Upper lobe of left lung (tissue), 6 donors: ENCODE results near the gene MPHOSPH8. TPM values are rescaled to one million over a fixed set of nuclear protein-coding genes. Genes with fewer than 3 reads are reported as not detected.

Source experiments
- ATAC-seq, 2 donors: fragments of 200-7000 bp; cut with Tn5 transposase; one replicate each; pipeline ENCODE4 v1.9.1; 2022; ENCODE audit warnings: mild to moderate bottlenecking in 2 of 2, moderate library complexity in 2 of 2; ENCODE audit not compliant: low FRiP score in 2 of 2
- DNase-seq, 2 donors: peaks; one replicate each; pipeline ENCODE4 v3.0.0-alpha.2; 2019 to 2020
- H3K27ac ChIP-seq, 4 donors: fragments of 200-600 bp; sonication (generic); one replicate each; pipeline ENCODE4 v1.5.1; 2016 to 2019
- H3K27me3 ChIP-seq, 4 donors: fragments of 200-600 bp; sonication (generic); one replicate each; pipeline ENCODE4 v1.5.1; 2017 to 2019
- H3K36me3 ChIP-seq, 4 donors: fragments of 200-600 bp; sonication (generic); one replicate each; pipeline ENCODE4 v1.5.1; 2016 to 2019
- H3K4me1 ChIP-seq, 4 donors: fragments of 200-600 bp; sonication (generic); one replicate each; pipeline ENCODE4 v1.5.1; 2018 to 2019
- H3K4me3 ChIP-seq, 4 donors: fragments of 200-600 bp; sonication (generic); one replicate each; pipeline ENCODE4 v1.5.1; 2017 to 2019; ENCODE audit warnings: mild to moderate bottlenecking in 2 of 4, moderate library complexity in 1 of 4
- H3K9me3 ChIP-seq, 4 donors: fragments of 200-600 bp; sonication (generic); one replicate each; pipeline ENCODE4 v1.5.1; 2018 to 2019
- EP300 ChIP-seq, 4 donors: sonication (generic); formaldehyde crosslinking; IDR thresholded peaks; one replicate each; pipeline ENCODE4 v1.5.1; 2017; ENCODE audit warnings: antibody characterized with exemption in 4 of 4, control low read depth in 2 of 4
- POLR2A ChIP-seq, 4 donors: fragments of 450-650 bp; IDR thresholded peaks; one replicate each; pipeline ENCODE4 v1.5.1; 2016 to 2017; ENCODE audit warnings: antibody characterized with exemption in 4 of 4, mild to moderate bottlenecking in 2 of 4
- POLR2AphosphoS5 ChIP-seq, 2 donors: sonication (generic); formaldehyde crosslinking; IDR thresholded peaks; one replicate each; pipeline ENCODE4 v1.5.1; 2017; ENCODE audit warnings: antibody characterized with exemption in 2 of 2
- WGBS, 2 donors: methylation state at CpG; one replicate each; pipeline ENCODE4 v1.1.5; 2017 to 2018; 5-methylcytosine and 5-hydroxymethylcytosine counted together
- total RNA-seq, 6 donors: library from RNA; depleted of rRNA in 4 of 6; stranded (reverse); fragments of >200 nt in 4 of 6; gene quantifications; one replicate each; pipeline versions ENCODE4 v1.1.0 to v1.2.1, GENCODE V29; 2016 to 2021
- TF ChIP-seq, protein P1 (sequence below), 6 experiments: fragments of 450-650 bp in 4 of 6; fragments of 200-600 bp in 2 of 6; sonication (generic) in 2 of 6; IDR thresholded peaks; one replicate each; pipeline ENCODE4 v1.5.1; 2016 to 2019; ENCODE audit warnings: antibody characterized with exemption in 6 of 6
- donor health status: DM: no; HTN: no; CAD: no; lungs with moderate emphysema.
- donor health status: DM: no; HTN: yes; CAD: no; lungs with severe emphysema.

The MPHOSPH8 gene
- total RNA-seq, 6 donors from 2014 or later: 24.0 to 81.7 (median 35.3) TPM

DNA sequence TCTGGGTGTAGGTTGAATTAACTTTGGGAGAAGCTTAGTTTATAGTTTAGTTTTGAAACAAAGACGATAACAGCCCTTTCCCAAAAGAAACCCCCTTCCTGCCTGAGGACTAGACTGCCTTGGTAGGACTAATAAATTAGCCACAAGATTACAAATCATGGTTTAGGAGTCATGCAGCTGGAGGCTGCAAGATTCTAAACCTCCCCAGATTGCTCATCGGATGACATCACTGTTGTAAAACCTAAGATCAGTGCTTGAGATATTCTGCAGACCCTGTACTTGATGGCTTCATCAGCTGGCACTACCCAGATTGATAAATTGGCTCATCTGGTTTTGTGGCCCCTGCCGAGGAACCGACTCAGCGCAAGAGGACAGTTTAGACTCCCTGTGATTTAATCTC is 35.9 kb upstream of the MPHOSPH8 start:
- no peaks in the 10 kb centered on the region for H3K9me3 ChIP-seq
- TF ChIP-seq EP300 (IDR thresholded peaks at IDR 0.05): no peak
- TF ChIP-seq, protein P1, sequence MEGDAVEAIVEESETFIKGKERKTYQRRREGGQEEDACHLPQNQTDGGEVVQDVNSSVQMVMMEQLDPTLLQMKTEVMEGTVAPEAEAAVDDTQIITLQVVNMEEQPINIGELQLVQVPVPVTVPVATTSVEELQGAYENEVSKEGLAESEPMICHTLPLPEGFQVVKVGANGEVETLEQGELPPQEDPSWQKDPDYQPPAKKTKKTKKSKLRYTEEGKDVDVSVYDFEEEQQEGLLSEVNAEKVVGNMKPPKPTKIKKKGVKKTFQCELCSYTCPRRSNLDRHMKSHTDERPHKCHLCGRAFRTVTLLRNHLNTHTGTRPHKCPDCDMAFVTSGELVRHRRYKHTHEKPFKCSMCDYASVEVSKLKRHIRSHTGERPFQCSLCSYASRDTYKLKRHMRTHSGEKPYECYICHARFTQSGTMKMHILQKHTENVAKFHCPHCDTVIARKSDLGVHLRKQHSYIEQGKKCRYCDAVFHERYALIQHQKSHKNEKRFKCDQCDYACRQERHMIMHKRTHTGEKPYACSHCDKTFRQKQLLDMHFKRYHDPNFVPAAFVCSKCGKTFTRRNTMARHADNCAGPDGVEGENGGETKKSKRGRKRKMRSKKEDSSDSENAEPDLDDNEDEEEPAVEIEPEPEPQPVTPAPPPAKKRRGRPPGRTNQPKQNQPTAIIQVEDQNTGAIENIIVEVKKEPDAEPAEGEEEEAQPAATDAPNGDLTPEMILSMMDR (IDR thresholded peaks at IDR 0.05): no peak
- no peak for TF ChIP-seq POLR2AphosphoS5 (IDR thresholded peaks at IDR 0.05)
- no peak for TF ChIP-seq POLR2A (IDR thresholded peaks at IDR 0.05)
- 86 to 88% methylated on average over 5 of the region's 5 CpGs for WGBS, 2 donors
- H3K36me3 ChIP-seq: no peaks in the 10 kb centered on the region
- H3K27me3 ChIP-seq: peaks cover 0 to 12% (median 6%) of the 10 kb centered on the region in 4 donors
- DNase-seq (no peak), ATAC-seq (no peak)
- peaks cover 9 to 13% (median 12%) of the 10 kb centered on the region in 4 donors for H3K4me1 ChIP-seq
- no peak overlapping the region for H3K27ac ChIP-seq
- H3K4me3 ChIP-seq: no peak overlapping the region

DNA sequence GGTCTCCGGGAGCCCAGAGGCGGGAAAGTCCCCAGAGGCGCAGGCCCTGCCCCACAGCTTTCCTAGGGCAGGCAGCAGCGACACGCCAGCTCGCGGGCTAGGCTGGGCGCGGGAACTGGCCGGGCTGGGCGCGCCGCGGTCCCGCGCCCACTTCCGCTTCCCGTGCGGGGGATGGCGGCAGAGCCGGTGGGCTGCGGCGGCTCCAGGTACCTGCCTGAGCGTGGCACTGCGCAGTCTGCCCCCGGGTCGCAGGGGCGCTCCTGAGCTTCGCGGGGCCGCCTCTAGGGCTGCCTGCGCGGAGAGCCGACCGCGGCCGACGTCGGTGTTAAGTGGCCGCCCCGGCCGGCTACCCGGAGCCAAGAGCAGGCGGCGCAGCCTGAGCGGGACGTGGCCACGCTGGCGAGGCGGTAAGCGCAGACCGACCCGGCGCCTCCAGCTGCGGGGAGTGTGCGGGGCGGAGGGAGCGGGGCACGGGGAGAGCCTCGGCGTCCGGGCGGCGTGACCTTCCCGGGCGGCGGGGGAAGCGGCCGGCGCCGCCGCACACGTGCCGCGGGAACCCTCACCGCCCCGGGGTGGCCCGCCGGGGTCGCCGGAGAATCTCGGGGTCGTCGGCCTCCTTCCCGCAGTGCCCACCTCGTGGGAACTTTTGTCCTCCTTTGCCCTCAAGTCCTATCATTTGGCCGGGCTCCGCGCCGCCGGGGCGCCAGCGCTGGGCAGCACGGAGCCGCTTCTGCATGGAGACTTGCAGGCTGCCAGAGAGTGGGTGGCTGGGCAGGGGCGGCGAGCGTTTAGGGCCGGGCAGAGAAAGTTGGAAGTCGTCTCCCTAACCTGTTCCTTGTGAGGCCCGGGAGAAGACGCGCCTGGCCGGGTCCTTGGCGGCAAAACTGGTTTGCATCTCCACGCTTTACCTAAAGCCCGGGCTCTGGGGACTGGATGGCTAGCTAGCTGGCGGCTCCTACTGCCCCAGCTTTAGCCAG is 31.4 kb upstream of the MPHOSPH8 start:
- TF ChIP-seq, protein P1 (IDR thresholded peaks at IDR 0.05): peak in 3 of 6 experiments; percentile 13 to 53 (median 27)
- no peak for TF ChIP-seq POLR2AphosphoS5 (IDR thresholded peaks at IDR 0.05)
- Histone ChIP-seq H3K36me3 (no peaks in the 10 kb centered on the region), H3K27ac (no peak overlapping the region), H3K9me3 (no peaks in the 10 kb centered on the region), H3K4me1 (peaks cover 9 to 15% (median 12%) of the 10 kb centered on the region in 4 donors), H3K4me3 (peak overlapping the region; percentile 45 to 63 (median 54)), H3K27me3 (peaks cover 0 to 13% (median 6%) of the 10 kb centered on the region in 4 donors)
- peak; percentile 64 to 89 for ATAC-seq
- DNase-seq: peak; percentile 23 to 90
- WGBS, 2 donors: 3 to 7% methylated on average over 12 to 63 of the region's 108 CpGs

DNA sequence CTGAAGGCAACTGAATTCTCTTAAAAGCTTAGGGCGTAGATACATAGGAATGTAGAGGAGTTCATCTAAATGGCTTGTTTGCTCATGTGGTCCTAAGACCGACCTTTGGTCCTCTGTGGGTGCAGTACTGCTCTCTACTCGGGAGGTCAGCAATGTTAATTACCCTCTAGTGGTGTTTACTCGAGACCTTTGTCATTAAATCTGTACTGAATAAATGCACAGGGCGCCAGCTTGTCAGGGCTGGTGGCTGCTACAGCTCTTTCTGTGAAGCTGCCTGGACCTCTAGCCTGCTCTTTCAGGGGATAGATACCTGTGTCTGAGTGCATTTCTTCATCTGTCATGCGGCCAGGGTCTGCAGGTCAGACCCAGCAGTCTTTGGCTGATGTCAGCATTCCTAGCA is 29.2 kb upstream of the MPHOSPH8 start:
- H3K36me3 ChIP-seq: no peaks in the 10 kb centered on the region
- peaks cover 9 to 15% (median 12%) of the 10 kb centered on the region in 4 donors for H3K4me1 ChIP-seq
- DNase-seq (no peak), ATAC-seq (no peak)
- H3K4me3 ChIP-seq: no peak overlapping the region
- H3K27ac ChIP-seq: no peak overlapping the region
- H3K27me3 ChIP-seq: peaks cover 0 to 13% (median 6%) of the 10 kb centered on the region in 4 donors
- H3K9me3 ChIP-seq: no peaks in the 10 kb centered on the region
- 75 to 86% methylated on average over 6 of the region's 6 CpGs for WGBS, 2 donors
- TF ChIP-seq POLR2AphosphoS5 (IDR thresholded peaks at IDR 0.05): no peak
- TF ChIP-seq, protein P1 (IDR thresholded peaks at IDR 0.05): no peak
- TF ChIP-seq EP300 (IDR thresholded peaks at IDR 0.05): no peak
- TF ChIP-seq POLR2A (IDR thresholded peaks at IDR 0.05): no peak

DNA sequence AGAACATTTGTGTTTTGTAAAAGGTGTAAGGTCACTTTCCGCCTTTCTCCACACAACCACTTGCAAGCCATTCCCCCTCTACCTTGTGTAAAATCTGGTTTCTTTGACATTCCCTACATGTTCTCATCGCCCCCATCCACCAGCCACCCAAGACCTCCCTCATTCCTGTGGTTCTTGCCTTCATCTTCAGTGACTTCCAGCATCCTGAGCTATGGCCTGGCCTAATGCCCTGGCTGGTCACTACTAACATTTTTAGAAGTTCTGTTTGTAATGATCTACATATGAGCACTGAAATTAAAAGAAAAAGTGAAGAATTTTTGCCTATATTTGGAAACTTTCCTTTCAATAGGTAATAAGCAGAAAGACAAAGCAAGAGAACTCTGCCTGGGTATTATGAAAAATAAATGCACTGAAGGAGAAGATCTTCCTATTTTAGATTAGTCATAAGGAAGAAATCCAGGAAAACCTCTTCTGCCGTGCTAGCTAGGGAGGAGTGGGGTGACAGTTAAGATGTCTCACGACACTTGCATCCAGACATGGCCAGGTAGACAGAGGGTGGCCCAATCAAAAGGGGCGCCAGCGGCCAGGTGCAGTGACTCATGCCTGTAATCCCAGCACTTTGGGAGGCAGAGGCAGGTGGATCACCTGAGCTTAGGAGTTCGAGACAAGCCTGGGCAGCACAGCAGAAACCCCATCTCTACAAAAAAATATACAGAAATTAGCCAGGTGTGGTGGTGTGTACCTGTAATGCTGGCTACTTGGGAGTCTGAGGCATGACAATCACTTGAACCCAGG is 28.1 kb upstream of the MPHOSPH8 start:
- Histone ChIP-seq H3K36me3 (no peaks in the 10 kb centered on the region), H3K27ac (no peak overlapping the region), H3K27me3 (peaks cover 0 to 13% (median 6%) of the 10 kb centered on the region in 4 donors), H3K4me1 (peaks cover 9 to 15% (median 12%) of the 10 kb centered on the region in 4 donors), H3K9me3 (no peaks in the 10 kb centered on the region), H3K4me3 (no peak overlapping the region)
- 94 to 95% methylated on average over 7 of the region's 7 CpGs for WGBS, 2 donors
- TF ChIP-seq POLR2AphosphoS5 (IDR thresholded peaks at IDR 0.05) (no peak), EP300 (IDR thresholded peaks at IDR 0.05) (no peak), POLR2A (IDR thresholded peaks at IDR 0.05) (no peak)
- TF ChIP-seq, protein P1 (IDR thresholded peaks at IDR 0.05): no peak
- DNase-seq (no peak), ATAC-seq (no peak)
